GM19328 (cell line): Measurements from ENCODE around the gene WEE1.
"Not testable (repeated sequence)": the region's sequence is repeated elsewhere in the genome, so short reads cannot be mapped to it uniquely, and the experiment has no call there.

ENCODE experiments used
- ATAC-seq: cut with Tn5 transposase; IDR thresholded peaks from one replicate; pipeline ENCODE4 v1.9.1; 2021; ENCODE audit warnings: mild to moderate bottlenecking, moderate library complexity; ENCODE audit not compliant: unreplicated experiment

Gene WEE1

DNA sequence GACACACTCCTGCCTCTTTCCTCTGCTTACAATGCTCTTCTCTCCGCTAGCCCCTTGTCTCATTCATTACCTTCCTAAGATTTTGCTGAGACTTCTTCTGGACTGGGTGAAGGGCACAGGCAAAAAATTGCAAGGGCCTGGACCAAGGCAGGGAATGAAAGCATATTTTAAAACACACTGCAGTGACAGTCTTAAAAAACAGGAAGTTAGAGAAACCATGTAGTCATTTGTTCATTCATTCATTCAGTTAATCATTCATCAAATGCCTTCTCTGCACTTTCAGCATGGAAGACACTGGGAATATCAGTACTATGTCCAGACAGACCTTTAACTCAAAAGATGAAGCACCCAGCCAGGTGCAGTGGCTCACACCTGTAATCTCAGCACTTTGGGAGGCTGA is 45.5 kb downstream of the WEE1 start:
- ATAC-seq: no peak

DNA sequence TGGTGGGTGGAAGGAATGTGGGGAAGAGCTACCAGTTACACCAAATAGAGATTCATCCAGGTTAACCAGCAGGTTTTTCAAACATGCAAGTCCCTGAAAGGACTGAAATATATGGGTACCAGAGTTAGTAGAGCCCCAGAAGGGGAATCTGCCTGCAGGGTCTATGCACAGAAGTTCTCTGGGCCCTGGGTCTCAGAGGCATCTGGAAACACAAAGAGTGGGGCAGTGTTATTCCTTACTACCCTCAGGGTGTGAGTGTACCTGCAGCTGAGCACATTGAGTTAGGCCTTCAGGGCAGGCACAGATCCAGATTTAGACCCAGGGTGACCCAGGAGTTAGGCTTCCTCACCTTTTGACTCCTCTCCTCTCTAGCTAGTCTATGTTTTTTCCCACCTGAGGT is 46.5 kb downstream of the WEE1 start:
- no peak for ATAC-seq

GRCh38 chr11:9622353-9622752 is 48.9 kb downstream of the WEE1 start:
- not testable (repeated sequence) for ATAC-seq

DNA sequence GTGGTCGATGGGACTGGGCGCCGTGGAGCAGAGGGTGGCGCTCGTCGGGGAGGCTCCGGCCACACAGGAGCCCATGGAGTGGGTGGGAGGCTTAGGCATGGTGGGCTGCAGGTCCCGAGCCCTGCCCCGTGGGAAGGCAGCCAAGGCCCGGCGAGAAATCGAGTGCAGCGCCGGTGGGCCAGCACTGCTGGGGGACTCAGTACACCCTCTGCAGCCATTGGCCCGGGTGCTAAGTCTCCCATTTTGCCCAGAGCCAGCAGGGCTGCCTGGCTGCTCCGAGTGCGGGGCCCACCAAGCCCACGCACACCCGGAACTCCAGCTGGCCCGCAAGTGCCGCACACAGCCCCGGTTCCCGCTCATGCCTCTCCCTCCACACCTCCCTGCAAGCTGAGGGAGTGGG is 49.6 kb downstream of the WEE1 start:
- ATAC-seq: not testable (repeated sequence)

GRCh38 chr11:9624448-9624847 is 51.0 kb downstream of the WEE1 start:
- ATAC-seq: no peak

- no peak for ATAC-seq
Observed at GRCh38 chr11:9625162-9625561, 51.7 kb downstream of the WEE1 start.

- no peak for ATAC-seq
Observed at GRCh38 chr11:9625728-9626127, 52.3 kb downstream of the WEE1 start.

- ATAC-seq: no peak
Observed at GRCh38 chr11:9626496-9627394, 53.3 kb downstream of the WEE1 start.

DNA sequence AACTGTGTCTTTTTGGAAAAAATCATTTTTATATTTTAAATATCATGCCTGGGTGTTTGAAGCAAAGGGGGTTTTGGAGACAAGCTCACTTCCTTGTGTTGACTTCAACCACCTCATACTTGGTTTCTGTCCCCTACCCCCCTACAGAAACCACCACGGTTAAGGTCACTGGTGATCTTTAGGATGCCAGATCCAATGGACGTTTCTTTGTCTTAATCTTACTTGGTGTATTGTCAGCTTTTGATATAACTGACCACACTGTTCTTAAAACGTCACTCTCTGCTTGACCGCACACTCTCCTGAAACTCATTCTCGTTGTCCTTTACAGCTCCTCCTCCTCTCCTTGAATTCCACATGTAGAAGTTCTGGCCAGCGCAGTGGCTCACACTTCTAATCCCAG is 55.6 kb downstream of the WEE1 start:
- no peak for ATAC-seq

- no peak for ATAC-seq
Observed at GRCh38 chr11:9633679-9634078, 60.2 kb downstream of the WEE1 start.

GRCh38 chr11:9636691-9637090 is 63.2 kb downstream of the WEE1 start:
- ATAC-seq: no peak

DNA sequence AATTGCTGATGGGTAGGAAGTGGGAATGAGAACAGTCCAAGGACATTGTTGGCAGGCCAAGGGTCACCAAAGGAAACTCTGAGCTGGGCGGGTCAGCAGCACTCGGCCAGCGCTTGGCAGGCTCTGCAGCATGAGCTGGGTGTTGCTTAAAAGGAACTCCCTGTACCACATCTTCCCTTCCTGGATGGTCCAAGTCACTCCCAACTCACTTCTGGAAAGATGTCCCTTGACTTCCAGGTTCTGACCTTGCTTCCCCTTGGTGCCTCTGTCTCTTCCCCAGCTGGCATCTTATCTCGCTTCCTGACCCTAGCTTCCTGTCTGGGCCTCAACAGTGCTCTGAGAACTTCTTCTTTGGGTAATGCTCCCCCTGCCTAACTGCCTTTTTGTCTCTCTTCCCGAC is 65.6 kb downstream of the WEE1 start:
- no peak for ATAC-seq
